Panc1 (cell line): Measurements from ENCODE around the gene CAMK2A. TPM values are rescaled to one million over a fixed set of nuclear protein-coding genes. Genes with fewer than 3 reads are reported as not detected.

Experiments
- ATAC-seq: fragments of 200-7000 bp; cut with Tn5 transposase; 2 replicates; pipeline ENCODE4 v1.9.1; 2020; ENCODE audit warnings: mild to moderate bottlenecking, moderate library complexity
- BruUV-seq: library from RNA; stranded (reverse); fragments of 400-500 nt; replicated peaks from 2 replicates; lab custom pipeline; 2021; lab: Mats Ljungman, UMichigan
- CTCF ChIA-PET: fragments of 300-600 bp; sonication (Branson Sonifier 250); formaldehyde crosslinking; loops from one replicate; lab custom pipeline; 2022; ENCODE audit warnings: antibody characterized with exemption; lab: Charles Lee
- POLR2A ChIA-PET: fragments of 300-600 bp; sonication (Branson Sonifier 250); formaldehyde crosslinking; loops from one replicate; lab custom pipeline; 2022; ENCODE audit warnings: antibody characterized with exemption; lab: Charles Lee
- DNase-seq: peaks from one replicate; pipeline ENCODE4 v3.0.0-alpha.2; 2010; ENCODE audit warnings: low read depth, low spot score
- H3K27ac ChIP-seq: 2 replicates; pipeline ENCODE4 v1.5.1; 2011; ENCODE audit warnings: mild to moderate bottlenecking, low read length, inconsistent platforms
- H3K27me3 ChIP-seq: fragments of 200-500 bp; sonication (Bioruptor generic); 2 replicates; pipeline ENCODE4 v1.6.0; 2014; ENCODE audit warnings: low read length, inconsistent platforms; ENCODE audit not compliant: control insufficient read depth, insufficient read depth
- H3K36me3 ChIP-seq: fragments of 200-500 bp; sonication (Bioruptor generic); 2 replicates; pipeline ENCODE4 v1.5.1; 2014; ENCODE audit warnings: inconsistent platforms, mild to moderate bottlenecking, low read length, moderate library complexity; ENCODE audit not compliant: control insufficient read depth, insufficient read depth
- H3K4me1 ChIP-seq: 2 replicates; pipeline ENCODE4 v1.5.1; 2011; ENCODE audit warnings: inconsistent platforms, mild to moderate bottlenecking, low read length, moderate library complexity; ENCODE audit not compliant: control insufficient read depth, insufficient read depth
- H3K4me3 ChIP-seq, 2 experiments: 2 replicates each; pipeline ENCODE4 v1.5.1; 2011 to 2012; ENCODE audit warnings: low read depth in 2 of 2, low read length in 2 of 2, mild to moderate bottlenecking in 2 of 2, inconsistent platforms in 1 of 2, moderate library complexity in 1 of 2
- H3K9me3 ChIP-seq: fragments of 200-500 bp; sonication (Bioruptor generic); 2 replicates; pipeline ENCODE4 v1.5.1; 2014; ENCODE audit warnings: low read depth, mild to moderate bottlenecking, inconsistent platforms, low read length, moderate library complexity; ENCODE audit not compliant: control insufficient read depth, insufficient read depth
- POLR2AphosphoS5 ChIP-seq: IDR thresholded peaks from 2 replicates; pipeline ENCODE4 v1.6.1; 2012; ENCODE audit warnings: mild to moderate bottlenecking, low read depth, low read length, moderate library complexity
- SIN3A ChIP-seq: IDR thresholded peaks from 2 replicates; pipeline ENCODE4 v1.6.1; 2012; ENCODE audit warnings: low read depth, mild to moderate bottlenecking, low read length, moderate library complexity, borderline replicate concordance; ENCODE audit not compliant: insufficient read depth
- TCF7L2 ChIP-seq: IDR thresholded peaks from 2 replicates; pipeline ENCODE4 v1.6.1; 2011; ENCODE audit warnings: mild to moderate bottlenecking, low read depth, low read length, inconsistent platforms
- in situ Hi-C: cut with HindIII; loops from 2 replicates; pipeline ENCODE4 v1.10.0; 2016; ENCODE audit warnings: low sequenced_read_pairs, low pct_unique_long_range_greater_than_20kb
- intact Hi-C: fragments of 100-400 bp; cut with micrococcal nuclease; formaldehyde crosslinking; loops from one replicate; pipeline ENCODE4 v1.10.0; 2022; ENCODE audit not compliant: unreplicated experiment
- total RNA-seq: library from RNA; stranded (reverse); gene quantifications from one replicate; pipeline ENCODE4 v1.2.1, GENCODE V29; 2021; ENCODE audit not compliant: unreplicated experiment
- TF ChIP-seq, protein P1 (sequence below), 2 experiments: IDR thresholded peaks; 2 replicates each; pipeline ENCODE4 v1.6.1; 2011 to 2012; ENCODE audit warnings: low read depth in 2 of 2, control low read depth in 1 of 2, low read length in 1 of 2, mild to moderate bottlenecking in 1 of 2, moderate library complexity in 1 of 2; ENCODE audit not compliant: insufficient read depth in 1 of 2
- TF ChIP-seq, protein P2 (sequence below): fragments of 450-650 bp; IDR thresholded peaks from 2 replicates; pipeline ENCODE4 v1.5.1; 2017; ENCODE audit warnings: mild to moderate bottlenecking

CAMK2A gene
- total RNA-seq, 1 experiment from 2014 or later, result 0.51 TPM

DNA sequence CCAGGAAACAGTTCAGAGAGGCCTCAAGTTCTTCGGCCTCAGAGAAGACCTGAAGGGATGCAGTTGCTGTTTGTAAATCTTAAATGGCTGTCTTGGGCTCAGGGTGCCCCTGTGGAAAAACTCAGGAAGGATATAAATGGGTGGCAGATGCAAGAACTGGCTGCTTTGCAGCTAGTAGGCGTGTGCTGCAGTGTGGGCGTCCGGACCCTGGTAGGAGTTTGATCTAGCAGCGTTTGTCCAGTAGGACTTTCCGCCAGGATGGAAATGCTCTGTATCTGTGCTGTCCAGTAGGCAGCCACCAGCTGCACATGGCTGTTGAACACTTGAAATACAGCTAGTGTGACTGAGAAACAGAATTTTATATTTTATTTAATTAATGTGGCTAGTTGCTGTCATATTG, 115.3 kb downstream of the CAMK2A start:
- in situ Hi-C loops, result no loop called here
- intact Hi-C loops, result no loop called here
- Histone ChIP-seq H3K4me3 (no peak overlapping the region), H3K27me3 (no peaks in the 10 kb centered on the region; the same call in 1 of the 2 replicates), H3K4me1 (no peaks in the 10 kb centered on the region), H3K9me3 (no peaks in the 10 kb centered on the region), H3K27ac (no peak overlapping the region), H3K36me3 (no peaks in the 10 kb centered on the region)
- ATAC-seq, result no peak
- CTCF ChIA-PET, result interaction anchor here (0.7 kb wide), 1 partner anchor 44 kb away, joined by 3 read pairs; no protein-coding TSS in a partner anchor
- no TSS peak for BruUV-seq
- DNase-seq, result no peak
- POLR2A ChIA-PET, result interaction anchor here (0.6 kb wide), 2 partner anchors 12 to 249 kb away, joined by 4 read pairs; no protein-coding TSS in a partner anchor
- TF ChIP-seq, protein P1, sequence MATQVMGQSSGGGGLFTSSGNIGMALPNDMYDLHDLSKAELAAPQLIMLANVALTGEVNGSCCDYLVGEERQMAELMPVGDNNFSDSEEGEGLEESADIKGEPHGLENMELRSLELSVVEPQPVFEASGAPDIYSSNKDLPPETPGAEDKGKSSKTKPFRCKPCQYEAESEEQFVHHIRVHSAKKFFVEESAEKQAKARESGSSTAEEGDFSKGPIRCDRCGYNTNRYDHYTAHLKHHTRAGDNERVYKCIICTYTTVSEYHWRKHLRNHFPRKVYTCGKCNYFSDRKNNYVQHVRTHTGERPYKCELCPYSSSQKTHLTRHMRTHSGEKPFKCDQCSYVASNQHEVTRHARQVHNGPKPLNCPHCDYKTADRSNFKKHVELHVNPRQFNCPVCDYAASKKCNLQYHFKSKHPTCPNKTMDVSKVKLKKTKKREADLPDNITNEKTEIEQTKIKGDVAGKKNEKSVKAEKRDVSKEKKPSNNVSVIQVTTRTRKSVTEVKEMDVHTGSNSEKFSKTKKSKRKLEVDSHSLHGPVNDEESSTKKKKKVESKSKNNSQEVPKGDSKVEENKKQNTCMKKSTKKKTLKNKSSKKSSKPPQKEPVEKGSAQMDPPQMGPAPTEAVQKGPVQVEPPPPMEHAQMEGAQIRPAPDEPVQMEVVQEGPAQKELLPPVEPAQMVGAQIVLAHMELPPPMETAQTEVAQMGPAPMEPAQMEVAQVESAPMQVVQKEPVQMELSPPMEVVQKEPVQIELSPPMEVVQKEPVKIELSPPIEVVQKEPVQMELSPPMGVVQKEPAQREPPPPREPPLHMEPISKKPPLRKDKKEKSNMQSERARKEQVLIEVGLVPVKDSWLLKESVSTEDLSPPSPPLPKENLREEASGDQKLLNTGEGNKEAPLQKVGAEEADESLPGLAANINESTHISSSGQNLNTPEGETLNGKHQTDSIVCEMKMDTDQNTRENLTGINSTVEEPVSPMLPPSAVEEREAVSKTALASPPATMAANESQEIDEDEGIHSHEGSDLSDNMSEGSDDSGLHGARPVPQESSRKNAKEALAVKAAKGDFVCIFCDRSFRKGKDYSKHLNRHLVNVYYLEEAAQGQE (IDR thresholded peaks at IDR 0.05; ENCODE audit: insufficient read depth in 1 of 2, low read depth in 2 of 2, low read length in 1 of 2), result no peak
- TF ChIP-seq, protein P2, sequence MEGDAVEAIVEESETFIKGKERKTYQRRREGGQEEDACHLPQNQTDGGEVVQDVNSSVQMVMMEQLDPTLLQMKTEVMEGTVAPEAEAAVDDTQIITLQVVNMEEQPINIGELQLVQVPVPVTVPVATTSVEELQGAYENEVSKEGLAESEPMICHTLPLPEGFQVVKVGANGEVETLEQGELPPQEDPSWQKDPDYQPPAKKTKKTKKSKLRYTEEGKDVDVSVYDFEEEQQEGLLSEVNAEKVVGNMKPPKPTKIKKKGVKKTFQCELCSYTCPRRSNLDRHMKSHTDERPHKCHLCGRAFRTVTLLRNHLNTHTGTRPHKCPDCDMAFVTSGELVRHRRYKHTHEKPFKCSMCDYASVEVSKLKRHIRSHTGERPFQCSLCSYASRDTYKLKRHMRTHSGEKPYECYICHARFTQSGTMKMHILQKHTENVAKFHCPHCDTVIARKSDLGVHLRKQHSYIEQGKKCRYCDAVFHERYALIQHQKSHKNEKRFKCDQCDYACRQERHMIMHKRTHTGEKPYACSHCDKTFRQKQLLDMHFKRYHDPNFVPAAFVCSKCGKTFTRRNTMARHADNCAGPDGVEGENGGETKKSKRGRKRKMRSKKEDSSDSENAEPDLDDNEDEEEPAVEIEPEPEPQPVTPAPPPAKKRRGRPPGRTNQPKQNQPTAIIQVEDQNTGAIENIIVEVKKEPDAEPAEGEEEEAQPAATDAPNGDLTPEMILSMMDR, result no peak
- TF ChIP-seq SIN3A, result no peak
- TF ChIP-seq TCF7L2, result no peak
- no peak for TF ChIP-seq POLR2AphosphoS5

DNA sequence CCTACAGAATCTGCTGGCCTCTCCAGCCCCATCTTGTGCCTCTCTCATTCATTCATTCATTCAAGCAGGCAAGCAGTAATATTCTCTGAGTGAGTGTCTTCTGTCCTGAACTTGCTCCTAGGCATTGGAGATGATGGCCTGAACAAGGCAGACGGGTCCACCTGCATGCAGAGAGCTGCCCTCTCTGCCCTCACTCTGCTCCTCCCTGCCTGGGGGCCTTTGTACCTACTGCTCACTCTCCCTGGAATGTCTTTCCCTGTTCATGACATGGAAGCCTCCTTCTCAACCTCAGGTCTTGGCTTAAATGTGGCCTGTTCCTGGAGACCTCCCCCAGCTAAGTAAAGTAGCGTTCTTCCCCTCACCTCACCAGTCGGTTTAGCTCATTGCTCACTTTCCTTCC, 116.4 kb downstream of the CAMK2A start:
- BruUV-seq, result no TSS peak
- TF ChIP-seq, protein P2, result no peak
- TF ChIP-seq, protein P1 (IDR thresholded peaks at IDR 0.05; ENCODE audit: insufficient read depth in 1 of 2, low read depth in 2 of 2, low read length in 1 of 2), result no peak
- TF ChIP-seq POLR2AphosphoS5 (no peak), SIN3A (no peak), TCF7L2 (no peak)

More for the DNA sequence above, 116.4 kb downstream of the CAMK2A start:
- H3K27ac ChIP-seq, result no peak overlapping the region
- POLR2A ChIA-PET, result no interaction called here
- H3K9me3 ChIP-seq, result no peaks in the 10 kb centered on the region
- no peaks in the 10 kb centered on the region for H3K36me3 ChIP-seq
- H3K4me1 ChIP-seq, result no peaks in the 10 kb centered on the region
- intact Hi-C loops (no loop called here), in situ Hi-C loops (no loop called here)
- no peak for DNase-seq
- no peak overlapping the region for H3K4me3 ChIP-seq
- H3K27me3 ChIP-seq, result no peaks in the 10 kb centered on the region; the same call in 1 of the 2 replicates
- CTCF ChIA-PET, result no interaction called here
- ATAC-seq, result no peak
